ENCODE data around the gene ARHGEF10L.
A peak's percentile ranks its signal among the peaks of the same experiment; 100 is the strongest.

ARHGEF10L gene

DNA sequence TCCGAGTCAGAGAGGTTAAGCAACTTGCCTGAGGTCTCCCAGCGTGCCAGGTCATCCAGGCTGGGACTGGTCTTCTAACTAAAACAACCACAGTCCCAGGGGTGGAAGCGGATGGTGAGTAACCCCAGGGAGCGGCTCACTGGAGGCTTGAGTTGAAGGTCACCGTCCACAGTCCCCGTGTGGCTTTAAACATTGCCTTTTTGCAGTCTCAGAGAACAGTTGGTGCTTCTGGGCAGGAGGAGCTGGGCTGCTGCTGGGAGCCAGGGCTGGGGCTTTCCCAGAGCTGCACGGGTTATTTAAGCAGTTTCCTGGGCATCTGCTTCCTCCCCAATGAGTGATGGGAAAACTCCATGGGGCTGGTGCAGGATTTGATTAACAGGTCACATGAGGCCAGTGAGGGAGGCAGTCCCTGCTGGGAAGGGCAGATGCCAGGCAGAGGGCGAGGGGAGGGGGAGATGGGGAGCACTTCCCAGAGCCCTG, 12.3 kb downstream of the ARHGEF10L start:
- no peak for DNase-seq

DNA sequence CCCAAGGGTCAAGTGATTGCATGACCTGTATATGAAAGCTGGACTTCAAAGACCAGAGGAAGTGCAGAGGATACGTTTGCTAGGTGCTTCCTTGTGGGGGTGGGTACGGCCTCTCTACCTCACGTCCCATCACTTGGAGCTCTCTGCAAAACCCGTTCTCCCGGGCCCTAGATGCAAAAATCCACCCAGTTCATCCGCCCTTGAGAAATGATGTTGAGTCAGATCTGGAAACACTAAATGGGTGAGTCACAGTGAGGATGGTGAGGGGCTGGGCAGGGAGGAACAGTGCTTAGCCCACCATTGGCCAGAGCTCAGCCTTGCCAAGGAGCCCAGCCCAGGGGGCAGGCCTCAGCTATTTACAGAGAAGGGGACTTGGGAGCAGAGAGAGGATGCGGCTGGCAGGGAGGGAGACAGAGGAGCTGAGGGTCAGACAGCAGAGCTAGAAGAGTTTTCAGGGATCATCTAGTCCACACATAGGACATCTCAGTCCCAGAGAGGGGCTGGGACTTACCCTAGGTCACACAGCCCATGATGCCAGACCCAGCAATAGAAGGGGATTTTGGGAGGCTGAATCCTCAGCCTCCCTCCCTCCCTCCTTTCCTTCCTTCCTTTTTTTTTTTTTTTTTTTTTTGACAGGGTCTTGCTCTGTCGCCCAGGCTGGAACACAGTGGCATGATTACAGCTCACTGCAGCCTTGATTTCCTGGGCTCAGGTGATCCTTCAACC, 14.6 kb downstream of the ARHGEF10L start:
- DNase-seq = no peak

DNA sequence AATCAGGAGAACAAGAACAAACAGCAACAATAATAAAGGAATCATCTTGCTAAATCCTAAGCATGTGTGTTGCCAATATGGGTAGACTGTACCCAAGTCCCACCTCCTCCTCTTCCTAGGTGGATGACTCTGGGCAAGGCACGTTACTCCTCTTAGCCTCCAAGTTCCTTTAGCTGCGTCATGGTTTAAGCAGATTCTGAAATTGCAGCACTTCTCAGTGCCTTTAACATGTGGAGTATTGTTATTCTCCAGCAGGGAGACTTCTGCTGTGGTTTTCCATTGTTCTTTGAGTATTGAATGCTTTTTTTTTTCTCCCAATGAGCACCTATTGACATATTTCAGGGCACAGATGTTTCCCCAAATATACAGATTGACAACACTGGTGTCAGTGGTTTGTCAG, 15.5 kb downstream of the ARHGEF10L start:
- DNase-seq = peak in 1 of 2 donors; percentile 26

DNA sequence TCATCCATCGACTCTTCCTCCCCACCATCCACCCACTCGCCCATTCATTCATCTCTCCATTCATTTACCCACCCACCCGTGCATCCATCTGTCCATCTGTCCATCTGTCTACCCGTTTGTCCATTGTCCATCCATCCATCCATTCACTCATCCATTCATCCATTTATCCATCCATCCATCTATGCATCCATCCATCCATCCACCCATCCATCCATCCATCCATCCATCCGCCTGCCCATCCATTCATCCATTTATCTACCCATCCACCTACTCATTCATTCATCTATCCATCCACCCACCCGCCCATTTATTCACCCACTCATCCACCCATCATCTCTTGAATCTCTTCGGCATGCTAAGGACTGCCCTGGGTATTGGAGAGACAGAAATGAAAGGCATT, 18.5 kb downstream of the ARHGEF10L start:
- no peak for DNase-seq

DNA sequence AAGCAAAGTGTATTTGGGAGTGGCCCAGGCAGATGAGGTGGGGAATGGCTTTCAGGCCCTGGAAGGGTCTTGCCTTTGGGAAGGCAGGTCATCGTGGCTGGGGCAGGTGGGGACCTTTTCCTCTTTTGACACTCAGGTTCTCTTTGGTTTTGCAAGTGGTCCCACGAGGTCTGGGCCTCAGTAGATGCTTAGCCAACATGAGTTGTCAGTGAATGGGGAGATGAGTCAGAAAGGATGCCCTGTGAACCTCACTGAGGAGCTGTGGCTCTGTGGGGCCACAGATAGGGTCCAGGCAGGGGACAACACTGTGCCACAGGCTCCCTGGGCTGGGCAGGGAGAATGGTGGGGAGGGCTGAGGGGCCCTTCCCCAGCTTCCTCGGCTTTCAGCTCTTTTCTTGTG, 19.0 kb downstream of the ARHGEF10L start:
- DNase-seq = no peak

DNA sequence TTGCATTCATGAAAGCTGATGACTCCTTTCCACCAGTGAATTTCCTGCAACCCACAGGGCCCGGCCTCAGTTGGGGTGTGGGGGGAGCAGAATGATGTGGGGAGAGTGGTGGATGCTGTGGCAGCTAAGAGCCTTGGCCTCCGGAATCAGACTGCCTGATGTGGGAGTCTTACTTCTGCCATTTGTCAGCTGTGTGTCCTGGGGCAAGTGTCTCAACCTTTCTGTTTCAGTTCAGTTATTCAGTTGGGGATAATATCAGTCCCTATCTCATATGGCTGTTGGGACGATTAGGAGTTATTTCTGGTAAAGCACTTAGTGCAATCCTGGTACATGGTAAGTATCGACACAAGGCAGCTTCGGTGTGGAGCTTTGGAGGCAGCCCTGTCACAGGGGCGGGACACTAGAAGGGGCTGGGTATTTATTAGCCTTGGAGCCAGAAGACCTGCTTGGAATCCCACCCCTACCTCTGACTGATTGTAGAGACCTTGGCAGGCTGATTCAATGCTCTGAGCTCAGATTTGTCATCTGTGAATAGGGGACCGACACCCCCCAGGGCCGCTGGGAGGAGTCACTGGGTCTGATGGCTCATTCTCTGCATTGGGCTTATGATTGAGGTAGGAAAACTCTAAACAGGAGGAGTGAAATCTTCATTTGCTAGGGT, 19.6 kb downstream of the ARHGEF10L start:
- no peak for DNase-seq

DNA sequence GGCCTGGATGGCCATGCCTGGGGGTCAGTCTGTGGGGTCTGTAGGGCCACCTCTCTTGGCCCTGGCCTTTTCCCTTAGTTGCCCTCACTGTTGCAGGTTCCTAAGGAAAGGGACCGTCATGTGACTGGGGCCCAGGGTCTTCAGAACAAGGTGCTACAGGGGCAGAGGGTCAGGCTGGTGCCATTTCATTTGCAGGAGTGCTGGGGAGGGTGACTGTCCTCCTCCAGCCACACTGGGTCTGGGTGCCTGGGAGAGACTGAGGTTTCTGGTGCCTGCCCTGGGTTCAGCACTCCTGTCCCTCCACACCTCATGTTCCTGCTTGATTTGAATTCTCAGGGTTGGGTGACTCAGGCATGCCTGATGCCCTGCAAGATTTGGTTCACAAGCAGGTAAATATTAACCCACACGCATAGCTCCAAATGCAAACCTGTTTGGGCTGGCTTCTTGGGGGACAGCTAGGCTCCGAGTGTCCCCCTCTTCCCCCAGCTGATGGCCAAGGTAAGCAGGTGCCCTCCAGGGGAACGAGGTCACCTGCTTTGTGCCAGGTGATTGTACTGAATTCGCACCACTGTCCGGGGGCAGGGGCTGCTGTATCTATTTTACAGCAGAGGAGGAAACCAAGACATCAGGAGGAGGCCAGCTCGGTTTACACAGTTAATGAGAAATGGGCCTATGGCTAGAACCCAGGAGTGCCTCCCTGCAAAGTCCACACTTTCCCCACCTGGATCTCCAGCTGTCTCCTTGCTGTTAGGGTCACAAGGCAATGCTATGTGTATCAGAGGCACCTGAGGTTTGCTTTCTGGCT, 20.3 kb downstream of the ARHGEF10L start:
- DNase-seq = no peak

DNA sequence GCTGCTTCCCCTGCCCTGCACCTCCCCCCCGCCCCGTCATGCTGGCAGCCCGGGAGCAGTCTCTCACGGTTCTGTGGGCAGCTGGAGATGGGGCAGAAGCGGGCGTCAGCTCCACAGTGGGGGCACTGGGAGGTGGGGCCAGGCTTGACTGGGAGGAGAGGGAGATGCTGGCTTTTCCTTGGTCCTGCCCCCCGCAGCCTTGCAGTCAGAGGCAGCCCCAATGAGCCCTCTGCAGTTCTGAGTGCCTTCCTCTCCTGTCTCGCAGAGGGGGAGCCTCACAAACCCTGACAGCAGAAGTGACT, 21.7 kb downstream of the ARHGEF10L start:
- DNase-seq = no peak

DNA sequence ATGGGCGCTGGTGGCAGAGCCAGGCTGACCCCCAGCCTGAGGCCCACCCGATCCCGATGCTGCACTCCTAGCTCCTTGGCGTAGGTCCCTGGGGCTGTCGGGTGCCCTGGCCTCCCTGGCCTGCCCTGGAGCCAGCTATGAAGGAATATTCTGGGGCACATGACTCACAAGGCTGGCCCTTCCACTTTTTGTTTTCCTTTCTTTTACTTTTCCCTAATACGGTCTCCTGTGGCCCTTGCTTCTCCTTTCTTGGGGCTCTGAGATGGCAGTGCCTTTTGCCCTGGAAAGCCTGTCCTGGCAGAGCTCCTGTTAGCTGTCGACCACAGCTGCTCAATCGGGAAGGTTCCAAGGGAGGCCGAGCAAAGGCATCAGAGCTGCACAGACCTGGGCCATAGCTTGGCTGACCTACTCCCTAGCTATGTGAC, 22.1 kb downstream of the ARHGEF10L start:
- DNase-seq = peak; percentile 32 to 47

DNA sequence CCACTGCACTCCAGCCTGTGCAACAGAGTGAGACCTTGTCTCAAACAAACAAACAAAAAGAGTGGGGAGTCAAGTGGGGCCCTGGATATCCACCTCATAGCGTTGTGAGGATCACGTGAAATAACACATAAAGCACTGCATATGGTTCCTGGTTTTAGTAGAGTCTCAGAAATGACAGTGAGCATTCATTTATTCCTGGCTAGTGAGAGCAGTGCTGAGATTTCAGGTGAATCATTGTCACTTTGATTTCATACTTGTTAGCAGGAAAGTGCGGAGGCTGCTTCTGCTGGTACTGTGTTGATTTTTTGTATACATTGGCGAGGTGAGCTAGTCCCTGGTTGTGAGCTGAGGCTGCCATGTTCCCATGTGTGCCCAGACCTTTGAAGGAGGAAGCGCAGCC, 22.9 kb downstream of the ARHGEF10L start:
- no peak for DNase-seq

DNA sequence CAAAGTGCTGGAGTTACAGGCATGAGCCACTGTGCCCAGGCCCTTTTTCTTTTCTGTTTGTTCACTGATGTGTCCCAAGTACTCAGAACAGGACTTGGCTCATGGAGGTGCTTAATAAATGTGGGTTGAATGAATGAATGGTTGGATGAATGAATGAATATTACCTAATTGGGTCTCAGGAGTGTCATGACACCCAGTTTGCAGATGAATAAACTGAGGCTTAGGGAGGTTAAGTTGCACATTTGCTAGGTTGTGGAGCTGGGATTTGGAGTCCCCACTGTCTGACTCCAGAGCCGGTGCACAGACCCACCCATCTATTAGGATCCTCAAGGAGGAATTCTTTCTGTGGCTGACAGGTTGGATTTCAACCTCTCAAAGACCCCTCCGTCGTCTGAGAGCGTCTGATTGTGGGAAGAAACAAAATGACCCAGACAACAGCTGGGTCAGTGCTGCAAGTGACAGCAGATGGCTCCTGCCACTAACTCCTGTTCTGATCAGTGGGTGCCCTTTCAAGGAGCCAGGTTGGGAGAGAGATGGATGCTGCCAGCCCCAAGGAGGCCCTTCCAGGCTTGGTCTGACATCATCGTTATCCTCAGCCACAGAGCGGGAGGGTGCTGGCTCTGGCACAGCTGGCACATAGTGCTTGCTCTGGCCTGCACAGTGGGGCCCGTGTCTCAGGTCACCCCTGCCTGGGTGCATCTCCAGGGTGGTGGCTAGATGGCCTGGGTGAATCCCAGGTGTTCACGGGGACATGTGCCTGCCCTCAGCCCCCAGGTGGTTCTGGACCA, 24.2 kb downstream of the ARHGEF10L start:
- DNase-seq = no peak

DNA sequence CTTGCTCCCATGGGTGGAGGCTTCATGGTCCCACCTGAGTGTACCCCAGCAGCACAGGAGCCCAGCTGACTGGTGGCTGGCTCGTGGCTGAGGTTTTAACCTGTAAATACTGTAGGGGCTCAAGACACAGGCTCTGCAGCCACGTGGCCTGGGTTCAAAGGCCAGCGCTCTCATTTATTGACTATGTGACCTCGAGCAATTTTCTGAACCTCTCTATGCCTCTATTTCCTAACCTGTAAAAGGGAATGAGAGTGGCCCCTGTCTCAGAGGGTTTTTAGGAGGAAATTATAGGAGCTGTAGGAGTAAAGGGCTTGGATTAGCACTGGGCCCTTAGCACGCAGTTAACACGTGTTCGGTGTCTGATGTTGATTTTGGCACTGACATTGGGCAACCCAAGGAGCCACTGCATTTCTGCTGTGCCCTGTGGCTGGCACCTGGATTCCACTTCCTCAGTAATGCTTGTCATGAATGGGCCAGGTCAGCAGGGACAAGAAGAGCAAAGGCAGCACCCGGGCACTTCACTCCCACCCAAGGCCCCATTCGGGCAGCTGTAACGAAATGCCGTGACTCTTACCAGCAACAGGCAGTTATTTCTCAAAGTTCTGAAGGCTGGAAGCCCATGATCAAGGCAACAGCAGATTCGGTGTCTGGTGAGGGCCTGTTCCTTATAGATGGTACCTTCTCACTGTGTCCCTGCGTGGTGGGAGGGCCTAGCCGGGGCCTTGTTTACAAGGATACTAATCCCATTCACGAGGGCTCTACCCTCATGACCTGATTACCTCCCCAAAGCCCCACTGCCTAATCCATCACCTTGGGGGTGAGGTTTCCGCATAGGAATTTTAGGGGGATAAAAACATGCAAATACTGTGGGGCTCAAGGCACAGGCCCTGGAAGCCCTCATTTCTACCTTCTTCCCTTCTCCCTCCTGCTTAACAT, 25.2 kb downstream of the ARHGEF10L start:
- DNase-seq = no peak

DNA sequence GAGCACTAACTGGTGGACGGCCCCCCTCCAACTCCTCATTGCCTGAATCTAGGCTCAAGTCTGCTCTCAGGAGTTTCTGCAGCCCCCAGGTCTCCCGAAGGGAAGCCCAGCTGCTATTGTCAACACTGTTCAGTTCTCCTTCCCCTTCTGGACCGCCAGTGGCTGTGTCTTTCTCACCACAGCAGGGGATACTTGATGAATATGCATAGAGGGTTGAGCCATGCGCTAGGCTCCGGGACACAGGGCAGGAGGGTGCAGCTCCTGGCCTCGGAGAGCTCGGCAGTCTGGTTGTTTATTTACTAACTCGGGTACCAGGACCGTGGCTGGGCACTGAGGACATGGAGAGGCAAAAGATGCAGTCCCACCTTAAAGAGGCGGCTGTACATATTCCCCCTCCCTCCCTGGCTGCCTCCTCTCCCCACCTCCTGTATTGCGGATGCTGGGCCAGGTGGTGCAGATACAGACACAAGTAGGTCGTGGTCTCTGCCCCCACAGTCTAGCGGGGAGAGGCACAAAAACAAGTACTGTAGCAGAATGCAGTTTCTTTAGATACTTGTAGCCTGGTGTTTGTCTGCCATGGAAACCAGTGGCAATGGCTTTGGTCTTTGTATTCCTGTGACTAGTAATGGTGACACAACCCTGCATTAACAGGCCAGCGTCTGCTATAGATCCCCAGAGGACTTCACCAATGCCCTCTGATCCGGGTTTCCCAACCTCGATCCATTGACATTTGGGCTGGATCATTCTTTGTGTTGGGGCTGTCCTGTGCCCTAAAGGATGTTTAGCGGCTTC, 26.2 kb downstream of the ARHGEF10L start:
- DNase-seq = peak; percentile 14 to 46

DNA sequence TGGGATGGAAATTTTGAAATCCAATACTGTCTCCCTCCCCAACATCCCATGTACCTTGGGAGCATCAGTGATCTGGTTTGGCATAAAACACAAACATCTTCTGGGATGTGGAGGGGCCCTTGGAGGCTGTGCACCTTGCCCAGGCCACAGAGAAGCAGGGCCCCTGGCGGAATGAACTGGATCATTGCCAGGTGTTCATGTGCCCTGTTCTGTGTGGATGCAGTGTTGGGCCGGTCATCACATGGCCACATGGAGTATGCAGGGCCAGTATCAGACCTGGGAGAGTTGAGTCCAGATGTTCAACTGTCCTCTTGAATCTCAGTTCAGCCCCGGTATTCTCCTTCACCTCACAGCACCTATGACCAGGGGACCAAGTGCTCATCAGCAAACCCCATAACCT, 26.9 kb downstream of the ARHGEF10L start:
- no peak for DNase-seq

DNA sequence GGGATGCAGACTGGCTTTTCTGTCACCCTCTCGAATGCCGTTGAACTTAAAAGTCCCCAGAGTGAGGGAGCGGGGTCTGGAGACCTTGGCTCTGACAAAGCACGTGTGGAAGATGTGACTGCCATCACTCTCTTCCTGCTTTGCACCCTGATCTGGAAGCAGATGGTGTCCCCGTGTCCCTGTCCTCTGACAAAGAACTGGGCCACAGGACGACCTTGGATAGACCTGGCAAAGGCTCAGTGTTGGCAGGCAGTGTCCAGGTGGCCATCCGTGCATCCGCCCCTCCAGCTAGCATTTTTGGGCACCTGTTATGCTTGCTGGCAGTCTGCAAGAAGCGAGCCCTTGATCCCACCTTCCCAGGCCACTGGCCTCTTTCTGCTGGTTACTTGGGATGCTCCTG, 27.4 kb downstream of the ARHGEF10L start:
- no peak for DNase-seq

DNA sequence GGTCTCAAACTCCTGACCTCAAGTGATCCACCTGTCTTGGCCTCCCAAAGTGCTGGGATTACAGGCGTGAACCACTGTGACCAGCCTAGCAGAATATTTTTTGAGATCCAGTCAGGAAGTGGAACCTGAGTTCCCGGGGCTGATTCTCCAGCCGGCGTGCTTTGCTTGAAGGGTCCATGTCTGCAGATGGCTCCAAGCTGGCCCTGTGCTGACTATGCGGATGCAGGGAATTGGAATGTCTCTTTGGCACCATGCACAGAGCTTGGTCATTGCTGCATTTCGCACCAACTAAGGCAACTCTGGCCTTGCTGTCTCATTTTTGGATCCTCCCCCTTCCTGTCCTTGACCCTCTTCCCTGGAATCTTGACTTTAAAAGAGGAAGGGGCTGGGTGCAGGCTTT, 28.1 kb downstream of the ARHGEF10L start:
- DNase-seq = no peak

DNA sequence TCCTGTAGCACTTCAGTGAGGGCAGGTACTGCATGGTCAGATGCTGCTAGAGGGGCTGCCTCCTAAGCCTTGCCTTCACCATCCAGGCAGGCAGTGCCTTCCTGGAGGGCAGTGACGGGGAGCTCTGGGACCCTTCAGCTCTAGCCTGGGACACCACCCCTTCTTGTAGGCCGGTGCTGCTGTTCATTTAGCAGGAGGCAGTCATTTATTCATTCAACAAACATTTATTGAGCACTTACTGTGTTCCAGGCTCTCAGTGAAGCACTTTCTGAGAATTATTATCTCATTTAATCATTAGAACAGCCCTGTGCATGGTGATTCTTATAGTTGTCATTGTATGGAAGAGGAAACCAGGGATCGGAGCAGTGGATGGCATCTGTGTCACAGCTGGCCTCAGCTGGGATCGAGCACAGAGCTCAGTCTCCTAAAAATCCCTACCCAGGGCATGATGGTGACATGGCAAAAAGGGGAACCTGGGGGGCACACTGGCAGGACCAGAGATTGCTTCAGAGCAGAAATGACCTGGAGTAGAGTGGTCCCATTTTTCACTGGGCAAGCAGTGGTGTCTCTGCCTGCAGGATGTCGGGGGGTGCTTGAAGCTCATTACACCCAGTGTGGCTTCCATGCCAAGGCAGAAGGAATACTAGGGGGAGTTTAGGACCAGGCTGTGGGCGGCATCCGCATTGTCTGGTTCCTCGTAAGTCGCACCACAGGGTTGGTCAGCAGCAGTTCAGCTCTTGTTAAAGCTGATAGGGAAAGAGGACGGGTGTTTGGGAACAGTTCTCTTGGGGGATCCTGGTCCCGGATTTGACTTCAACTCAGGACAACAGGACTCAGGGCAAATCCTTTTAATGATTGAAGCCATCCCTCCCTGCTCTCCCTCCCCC, 28.8 kb downstream of the ARHGEF10L start:
- peak in 1 of 2 donors; percentile 52 for DNase-seq

DNA sequence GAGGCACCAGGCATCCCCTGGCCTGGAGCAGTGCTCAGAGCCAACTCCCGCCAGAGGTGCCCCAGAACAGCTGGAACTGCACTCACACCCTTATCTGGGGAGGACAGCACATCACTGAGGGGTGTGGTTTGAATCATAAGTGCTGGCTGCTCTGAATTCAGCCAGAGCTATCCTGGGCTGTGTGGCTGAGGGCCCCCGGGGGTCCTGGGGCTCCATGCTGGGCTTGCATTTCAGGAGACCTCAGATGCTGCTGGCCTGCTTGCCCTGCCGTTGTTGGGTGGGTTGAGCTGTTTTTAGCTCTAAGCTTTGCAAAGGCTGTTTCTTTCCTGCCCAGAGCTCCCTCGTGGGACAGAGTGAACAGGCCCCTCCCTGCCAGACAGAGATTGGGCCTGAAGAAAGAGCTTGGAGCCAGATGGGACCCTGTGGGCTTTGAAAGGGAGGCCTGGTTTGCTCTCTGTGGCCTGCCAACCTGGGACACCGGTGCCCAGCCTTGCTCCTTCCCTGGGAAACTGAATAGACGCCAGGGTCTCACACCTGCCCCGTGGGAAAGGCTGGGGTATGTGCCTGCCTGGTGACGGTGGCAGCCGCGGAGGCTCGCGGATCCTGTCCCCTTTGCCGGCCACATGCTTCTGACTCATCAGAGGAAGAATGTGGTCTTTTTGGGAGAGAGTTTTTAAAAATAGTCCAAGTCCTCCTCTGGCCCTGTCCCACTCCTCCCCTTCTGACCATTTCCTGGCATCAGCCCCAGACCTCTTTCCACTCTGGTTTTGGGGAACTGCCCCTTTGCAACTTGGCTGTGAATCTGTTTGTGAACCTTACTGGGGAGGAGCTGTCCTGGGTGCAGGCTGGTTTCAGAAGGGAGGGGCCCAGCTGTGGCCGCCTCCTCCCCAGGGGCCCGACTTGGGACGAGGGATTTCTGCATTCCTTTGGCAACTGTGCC, 30.0 kb downstream of the ARHGEF10L start:
- peak; percentile 76 for DNase-seq

DNA sequence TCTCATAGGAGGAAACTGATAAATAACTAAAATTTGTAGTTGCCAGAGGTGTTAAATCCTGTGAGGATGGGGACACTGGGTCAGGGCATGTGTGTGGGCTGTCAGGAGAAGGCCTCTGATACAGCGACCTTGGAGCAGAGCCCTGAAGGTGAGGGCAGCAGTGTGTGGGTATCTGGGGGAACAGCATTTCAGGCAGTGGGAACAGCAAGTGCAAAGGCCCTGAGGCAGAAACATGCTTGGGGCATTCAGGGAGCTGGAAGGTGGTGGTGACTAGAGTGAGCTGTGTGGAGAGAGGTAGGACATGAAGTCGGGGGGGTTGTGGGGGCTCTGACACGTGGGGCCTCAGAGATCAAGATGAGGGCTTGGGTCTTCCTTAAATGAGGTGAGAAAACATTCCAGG, 30.7 kb downstream of the ARHGEF10L start:
- no peak for DNase-seq

Measured in inflammatory macrophage (primary cell).